NCI-H510A (cell line): ENCODE data around the gene GUCY1A1.
"Not testable (repeated sequence)": the region's sequence is repeated elsewhere in the genome, so short reads cannot be mapped to it uniquely, and the experiment has no call there.

Source experiments
- DNase-seq: peaks from one replicate; lab custom pipeline; 2025; lab: John Stamatoyannopoulos, UW

Gene GUCY1A1, protein sequence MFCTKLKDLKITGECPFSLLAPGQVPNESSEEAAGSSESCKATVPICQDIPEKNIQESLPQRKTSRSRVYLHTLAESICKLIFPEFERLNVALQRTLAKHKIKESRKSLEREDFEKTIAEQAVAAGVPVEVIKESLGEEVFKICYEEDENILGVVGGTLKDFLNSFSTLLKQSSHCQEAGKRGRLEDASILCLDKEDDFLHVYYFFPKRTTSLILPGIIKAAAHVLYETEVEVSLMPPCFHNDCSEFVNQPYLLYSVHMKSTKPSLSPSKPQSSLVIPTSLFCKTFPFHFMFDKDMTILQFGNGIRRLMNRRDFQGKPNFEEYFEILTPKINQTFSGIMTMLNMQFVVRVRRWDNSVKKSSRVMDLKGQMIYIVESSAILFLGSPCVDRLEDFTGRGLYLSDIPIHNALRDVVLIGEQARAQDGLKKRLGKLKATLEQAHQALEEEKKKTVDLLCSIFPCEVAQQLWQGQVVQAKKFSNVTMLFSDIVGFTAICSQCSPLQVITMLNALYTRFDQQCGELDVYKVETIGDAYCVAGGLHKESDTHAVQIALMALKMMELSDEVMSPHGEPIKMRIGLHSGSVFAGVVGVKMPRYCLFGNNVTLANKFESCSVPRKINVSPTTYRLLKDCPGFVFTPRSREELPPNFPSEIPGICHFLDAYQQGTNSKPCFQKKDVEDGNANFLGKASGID

DNA sequence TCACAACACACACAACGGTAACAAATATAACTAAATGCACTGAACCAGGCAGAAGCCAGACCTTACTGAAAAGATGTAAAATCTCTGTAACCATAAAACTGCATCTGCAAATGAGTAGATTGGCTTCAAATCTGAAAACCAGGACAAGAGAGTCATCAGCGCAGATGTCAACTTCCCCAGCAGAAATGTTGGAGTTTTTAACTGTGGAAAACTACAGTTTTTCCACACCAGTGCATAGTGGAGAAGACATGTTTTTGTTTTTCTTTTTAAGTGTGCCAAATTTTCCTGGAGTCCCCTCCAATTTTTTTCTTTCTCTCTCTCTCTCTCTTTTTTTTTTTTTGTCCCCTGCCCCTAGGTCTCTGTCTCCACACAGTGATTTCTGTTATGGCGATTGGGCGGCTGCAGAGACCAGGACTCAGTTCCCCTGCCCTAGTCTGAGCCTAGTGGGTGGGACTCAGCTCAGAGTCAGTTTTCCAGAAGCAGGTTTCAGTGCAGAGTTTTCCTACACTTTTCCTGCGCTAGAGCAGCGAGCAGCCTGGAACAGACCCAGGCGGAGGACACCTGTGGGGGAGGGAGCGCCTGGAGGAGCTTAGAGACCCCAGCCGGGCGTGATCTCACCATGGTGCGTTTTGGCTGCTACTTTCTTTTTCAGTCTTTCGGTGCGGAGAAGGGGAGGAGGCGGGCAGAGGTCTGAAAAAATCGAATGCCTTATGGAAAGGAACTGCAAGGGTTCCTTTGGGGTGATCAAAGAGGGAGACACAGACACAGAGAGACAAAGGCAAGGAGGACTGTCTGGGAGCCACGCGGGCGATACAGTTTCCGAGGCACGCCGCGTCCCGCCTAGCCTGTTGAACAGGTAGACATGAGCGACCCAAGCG lies at the start of gene GUCY1A1:
Gene GUCY1A1, plus strand, starts transcription at position 505 of the 878 bp plus-strand sequence. CDS start 30,020 bp downstream, outside the sequence.
- DNase-seq, result no peak

DNA sequence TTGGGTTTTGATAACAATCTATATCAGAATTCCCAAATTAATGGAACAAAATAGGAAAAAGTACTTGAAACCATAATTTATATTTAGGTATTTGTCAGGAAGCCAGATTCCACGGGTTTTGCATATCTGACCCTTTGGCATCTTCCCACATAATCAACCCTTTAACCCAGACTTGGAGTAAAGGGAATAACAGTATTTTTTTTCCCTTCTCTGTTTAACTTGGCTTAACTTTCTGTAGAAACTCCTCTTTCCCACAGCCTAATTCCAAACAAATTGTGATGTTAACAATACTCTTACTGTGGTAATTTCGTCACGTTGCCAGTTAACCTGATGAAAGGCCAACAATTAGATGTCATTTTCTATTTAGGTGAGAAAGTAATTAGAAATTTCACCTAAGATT lies 49.4 kb upstream of the GUCY1A1 start:
- DNase-seq, result no peak

DNA sequence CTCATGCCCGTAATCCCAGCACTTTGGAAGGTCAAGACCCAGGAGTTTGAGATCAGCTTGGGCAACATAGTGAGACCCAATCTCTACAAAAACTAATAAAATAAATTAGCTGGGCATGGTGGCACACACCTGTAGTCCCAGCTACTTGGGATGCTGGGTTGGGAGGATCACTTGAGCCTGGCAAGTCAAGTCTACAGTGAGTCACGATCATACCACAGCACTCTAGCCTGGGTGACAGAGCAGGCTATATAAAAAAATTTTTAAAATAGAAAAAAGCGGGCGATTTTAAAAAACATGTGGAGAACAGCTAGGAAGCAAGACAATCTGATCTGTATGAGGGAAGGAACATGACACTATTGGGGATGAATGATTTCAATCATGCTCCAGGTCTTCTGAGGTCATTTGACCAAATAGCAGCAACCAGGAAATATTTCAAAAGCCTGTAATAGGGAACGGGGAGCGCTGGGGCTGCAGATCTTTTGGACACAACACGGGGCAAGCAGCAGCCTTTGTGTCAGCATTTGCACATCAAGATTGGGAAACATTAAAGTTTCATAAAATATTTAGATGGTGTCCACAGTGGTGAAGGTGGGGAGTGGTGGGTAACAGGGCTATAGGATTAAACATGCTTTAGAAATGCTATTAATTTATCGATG lies 48.3 kb upstream of the GUCY1A1 start:
- no peak for DNase-seq

DNA sequence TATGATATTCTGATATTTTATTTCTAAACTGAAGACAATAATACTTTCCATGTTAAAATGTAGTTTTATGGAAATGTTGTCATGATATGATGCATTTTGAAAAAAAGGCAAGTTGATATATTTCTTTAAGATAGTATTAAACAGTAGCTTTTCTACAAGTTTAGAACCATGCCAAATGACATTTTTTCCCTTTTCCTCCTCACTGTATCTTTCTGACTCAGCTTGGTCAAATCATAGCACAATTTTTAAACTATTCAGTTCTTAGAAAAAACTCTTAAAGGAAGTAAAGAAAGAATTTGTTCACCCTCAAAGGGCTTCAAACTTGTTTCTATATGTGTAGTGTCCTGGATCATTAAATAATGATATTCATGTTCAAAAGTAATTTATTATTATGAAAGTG lies 46.0 kb upstream of the GUCY1A1 start:
- DNase-seq, result no peak

DNA sequence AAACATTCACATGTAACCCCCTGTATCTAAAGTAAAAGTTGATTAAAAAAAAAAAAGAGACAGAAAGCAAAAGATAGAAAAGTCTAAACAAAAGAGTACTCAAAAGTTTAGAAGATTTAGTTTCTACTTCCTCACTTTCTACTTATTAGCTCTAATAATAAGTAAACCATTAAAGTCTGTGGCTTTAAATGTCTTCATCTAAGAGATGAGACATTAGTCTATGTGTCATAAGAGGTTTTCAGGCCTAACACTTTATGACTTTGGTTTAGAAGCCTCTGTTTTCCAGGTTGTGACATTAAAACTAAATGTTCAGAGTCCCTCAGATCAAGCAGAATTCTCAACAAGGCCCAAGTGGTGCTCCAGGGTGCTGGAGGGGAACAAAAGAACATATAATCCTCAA lies 42.2 kb upstream of the GUCY1A1 start:
- no peak for DNase-seq

DNA sequence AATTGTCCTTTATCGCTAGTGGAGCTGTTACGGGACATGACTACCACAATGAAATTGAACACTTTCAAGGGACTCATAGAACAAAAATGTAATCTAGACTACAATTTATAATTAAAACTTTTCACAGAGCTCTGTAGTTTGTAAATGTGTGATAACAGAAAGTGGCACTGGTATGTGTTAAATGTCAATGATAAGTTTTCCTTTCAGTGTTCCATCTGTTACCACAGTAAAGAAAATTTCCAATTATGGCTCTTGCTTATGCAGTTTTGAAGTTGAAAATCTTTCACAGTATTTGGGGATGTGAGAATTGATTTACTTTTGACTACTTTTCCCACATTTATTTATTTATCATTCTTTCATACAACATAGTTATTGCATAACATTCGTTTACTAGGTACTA lies 40.1 kb upstream of the GUCY1A1 start:
- no peak for DNase-seq

DNA sequence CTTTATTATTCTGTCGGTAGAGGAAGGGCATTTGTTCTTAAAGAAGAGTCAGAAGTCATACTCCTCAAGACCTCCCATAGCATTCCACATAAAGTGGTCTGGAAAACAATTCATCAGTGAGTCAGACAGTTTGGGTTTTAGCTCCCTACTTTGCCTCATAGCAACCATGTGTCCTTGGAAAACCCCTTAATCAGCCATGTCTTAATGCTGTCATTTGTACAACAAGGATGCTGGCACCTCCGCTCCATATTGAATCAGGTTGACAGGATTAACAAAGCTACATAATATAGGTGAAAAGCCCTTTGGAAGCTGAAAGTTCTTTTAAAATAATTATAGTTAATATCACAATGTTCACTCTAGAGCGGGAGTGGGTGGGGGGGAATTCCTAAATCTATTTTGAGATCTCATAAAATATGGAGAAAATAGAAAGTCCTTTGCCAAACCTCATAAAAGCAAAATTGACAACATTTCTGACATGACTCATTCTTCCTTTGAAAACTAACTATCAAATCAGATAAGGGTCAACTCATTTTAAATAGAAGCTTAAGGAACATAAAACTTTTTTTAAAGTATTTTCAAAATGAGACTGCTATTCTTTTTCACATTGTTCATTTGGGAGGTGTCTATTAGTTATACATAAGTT lies 37.3 kb upstream of the GUCY1A1 start:
- DNase-seq, result no peak

DNA sequence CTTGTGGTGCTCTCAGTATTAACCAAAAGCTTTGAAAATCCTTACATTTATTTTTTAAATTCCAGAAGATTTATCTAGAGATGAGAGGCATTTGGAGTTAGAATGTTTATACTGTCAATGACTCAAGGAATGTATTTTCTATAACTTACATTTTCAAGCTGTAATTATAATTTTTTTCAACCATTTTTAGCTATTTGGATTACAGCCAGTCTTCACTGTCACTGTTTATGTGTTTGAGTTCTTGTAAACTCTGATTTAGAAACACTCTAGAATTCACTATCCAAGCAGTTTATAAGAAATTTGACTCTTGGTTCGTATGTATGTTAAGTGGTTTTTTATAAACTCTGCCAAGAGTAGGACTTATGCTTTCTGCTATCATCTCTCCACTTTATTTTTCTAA lies 36.7 kb upstream of the GUCY1A1 start:
- DNase-seq, result no peak

DNA sequence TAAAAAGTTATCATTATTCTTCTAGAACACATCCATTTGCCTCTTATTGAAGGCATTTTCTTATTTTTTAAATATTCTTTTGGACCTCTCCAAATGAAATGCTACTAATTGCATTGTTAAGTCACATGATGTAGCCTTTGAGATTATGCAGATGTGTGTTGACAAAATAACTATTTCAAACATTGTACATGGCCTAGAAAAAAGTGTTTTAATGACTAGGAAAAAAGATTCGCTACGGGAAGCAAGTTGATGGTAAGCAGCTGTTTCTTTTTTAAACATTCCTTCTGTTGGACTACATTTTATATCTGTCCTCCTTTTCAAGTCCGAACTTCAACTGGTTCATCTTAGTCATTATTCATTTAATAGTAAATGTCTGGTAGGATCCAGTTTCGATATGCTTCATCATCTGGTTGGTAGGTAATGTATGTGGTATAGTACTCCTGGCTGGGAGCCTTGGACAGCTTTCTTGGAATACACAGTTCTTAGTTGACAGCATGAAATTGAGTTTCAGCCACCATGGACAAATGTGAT lies 34.3 kb upstream of the GUCY1A1 start:
- no peak for DNase-seq

DNA sequence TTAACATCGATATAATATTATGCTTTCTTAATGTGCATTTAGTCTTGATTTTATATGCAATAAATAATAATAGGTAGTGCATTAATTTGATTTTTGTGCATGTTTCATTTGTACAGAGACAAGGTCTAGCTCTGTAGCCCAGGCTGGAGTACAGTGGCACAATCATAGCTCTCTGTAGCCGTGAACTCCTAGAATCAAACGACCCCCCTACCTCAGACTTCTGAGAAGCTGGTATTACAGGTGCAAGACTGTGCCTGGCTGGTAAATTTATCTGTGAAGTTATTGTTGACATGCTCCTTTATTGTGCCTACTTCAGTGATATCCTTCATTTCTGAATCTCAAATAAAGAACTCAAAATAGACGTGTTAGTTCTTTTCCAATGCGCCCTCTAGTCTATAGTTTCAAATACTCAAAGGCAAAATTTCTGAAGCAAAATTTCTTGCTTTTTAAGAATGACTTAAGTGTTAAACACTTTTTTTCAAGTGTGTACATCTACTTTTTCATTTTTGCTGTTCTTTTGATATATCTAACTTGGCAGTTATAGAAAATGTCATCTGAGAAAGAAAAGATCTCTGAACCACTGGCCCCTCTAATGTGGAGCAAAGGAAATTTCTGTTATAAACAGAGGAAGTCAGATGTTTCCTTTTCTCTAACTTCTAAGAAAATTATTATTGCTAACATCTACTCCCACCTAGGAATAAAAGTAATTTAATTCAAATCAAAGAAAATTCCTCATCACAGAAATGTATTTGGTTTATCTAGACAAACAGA lies 28.3 kb upstream of the GUCY1A1 start:
- no peak for DNase-seq

DNA sequence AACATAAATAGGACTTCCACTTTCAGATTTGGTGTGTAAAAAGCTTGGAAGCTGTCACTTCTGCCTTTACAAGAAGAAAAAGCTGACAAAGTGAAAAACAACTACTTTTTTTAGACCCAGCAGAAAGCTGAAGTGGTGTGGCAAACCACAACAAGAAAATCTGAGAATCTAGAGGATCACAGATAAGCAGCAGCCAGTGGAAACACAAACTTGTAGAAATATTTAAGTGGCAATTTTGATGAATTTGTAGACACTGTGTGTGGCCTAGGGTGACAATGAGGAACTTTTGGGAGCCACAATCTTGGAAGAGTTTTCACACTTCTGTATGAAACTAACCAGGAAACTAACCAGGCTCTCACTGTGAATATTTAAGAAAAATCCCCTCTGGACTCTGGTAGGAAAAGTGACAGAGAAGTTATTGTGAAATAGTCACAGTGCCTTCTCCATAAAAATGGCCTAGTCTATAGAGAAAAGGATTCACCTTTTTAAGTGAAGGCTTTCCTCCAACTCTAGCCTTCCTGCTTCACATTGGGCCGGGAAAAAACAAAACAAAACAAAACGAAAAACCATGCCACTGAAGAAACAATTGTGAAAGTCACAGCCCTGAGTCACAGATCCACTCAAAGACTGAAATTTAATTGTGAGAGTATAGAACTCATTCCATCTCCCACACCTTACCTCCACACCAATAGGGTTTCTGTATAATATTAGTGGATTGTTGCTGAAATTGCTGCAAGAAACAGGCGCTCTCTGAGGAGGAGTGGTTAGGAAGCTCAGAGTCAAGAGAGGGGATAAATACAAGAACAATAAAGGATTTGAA lies 26.7 kb upstream of the GUCY1A1 start:
- no peak for DNase-seq

DNA sequence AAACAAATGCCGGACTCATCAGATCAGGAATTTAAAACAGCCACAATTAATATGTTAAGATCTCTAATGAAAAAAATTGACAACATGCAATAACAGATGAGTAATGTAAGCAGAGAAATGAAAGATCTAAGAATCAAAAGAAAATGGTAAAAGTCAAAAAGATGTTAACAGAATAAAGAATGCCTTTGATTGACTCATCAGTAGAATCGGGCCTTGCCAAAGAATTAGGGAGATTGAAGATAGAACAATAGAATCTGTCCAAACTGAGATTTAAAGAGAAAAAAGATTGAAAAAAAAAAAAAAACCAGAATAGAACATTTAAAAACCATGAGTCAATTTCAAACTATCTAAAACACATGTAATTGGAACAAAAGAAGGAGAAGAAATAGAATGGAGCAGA lies 25.9 kb upstream of the GUCY1A1 start:
- no peak for DNase-seq

DNA sequence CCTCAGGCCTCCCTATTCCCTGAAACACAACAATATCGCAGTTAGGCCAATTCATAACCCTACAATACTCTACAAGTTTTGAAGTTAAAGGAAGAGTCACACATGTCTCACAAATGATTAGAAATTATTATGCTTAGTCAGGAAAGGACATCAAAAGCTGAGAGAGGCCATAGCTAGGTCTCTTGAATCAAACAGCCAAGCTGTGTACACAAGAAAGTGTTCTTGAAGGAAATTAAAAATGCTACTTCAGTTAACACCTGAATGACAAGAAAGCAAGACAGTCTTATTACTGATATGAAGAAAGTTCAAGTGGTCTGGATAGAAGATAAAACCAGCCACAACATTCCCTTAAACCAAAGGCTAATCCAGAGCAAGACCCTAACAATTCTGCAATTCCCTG lies 23.6 kb upstream of the GUCY1A1 start:
- DNase-seq, result no peak

DNA sequence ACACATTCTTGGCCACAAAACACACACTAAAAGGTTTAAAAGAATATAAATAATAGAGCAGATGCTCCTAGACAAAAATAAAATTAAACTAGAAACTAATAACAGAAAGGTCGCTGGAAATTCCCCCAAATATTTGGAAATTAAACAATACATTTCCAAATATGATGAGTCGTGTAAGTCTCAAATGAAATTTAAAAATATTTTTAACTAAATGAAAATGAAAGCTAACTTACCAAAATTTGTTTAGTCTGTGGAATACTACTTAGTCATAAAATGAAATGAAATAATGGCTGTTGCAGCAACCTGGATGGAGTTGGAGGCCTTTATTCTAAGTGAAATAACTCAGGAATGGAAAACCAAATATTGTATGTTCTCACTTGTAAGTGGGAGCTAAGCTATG lies 20.6 kb upstream of the GUCY1A1 start:
- DNase-seq, result no peak

DNA sequence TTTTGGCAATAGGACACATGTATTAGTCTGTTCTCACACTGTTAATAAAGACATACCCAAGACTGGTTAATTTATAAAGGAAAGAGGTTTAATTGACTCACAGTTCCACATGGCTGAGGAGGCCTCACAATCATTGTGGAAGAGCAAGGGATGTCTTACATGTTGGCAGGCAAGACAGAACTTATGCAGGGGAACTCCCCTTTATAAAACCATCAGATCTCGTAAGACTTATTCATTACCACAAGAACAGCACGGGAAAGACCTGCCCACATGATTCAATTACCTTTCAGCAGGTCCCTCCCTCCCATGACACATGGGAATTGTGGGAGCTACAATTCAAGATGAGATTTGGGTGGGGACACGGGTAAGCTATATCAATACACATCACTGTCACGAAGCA lies 15.9 kb upstream of the GUCY1A1 start:
- not testable (repeated sequence) for DNase-seq

DNA sequence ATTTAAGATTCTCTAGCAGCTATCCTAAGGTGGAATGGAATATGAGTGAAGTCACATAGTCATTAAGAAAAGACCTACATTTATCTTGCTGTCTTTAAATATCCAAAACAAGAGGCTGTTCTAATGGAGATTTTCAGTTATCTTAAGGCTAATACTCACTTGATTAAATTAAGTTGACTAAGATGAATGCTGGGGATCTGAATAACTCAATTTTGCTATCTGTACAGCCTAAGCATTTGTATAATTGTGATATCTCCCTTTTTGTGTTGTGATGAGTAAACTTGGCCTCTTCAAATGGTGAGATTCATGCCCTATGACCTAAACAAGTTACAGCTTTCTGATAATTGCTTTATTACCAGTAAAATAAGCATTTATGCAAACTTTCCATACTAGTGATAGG lies 13.6 kb upstream of the GUCY1A1 start:
- no peak for DNase-seq

DNA sequence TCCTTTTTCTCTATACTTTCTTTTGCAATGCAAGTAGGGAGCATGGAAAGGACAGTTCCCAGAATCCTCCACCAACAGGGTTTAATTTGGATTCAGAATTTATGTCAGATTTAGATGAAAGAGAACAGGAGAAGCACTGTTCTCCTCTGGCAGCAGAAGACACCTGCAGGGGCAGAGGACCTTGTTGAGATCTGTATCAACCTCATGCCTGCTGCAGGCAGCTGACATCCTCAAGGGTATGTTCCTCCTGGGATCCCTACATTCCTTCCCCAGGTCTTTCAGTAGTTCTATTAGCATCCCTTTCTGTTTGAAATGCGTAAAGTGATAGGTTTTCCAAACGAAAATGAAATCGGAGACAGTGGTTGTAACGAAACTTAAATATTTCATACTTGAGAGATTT lies 10.6 kb upstream of the GUCY1A1 start:
- no peak for DNase-seq

DNA sequence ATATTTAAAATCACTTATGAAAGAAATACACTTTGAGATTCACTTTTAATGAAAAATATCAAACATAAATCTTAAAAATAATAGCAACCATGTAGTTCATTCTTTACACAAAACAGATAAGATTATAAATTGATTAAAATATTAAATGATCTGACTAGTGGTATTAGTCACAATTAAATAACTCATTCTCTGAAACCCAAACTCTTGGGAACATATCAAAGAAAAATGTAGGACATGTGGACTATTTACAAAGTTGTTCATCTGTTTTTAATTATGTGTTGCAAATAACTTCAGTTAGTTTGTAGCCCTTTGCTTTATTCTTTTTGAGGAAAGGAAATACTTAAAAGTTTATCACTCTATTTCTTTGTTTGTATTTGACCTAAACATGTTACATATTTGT lies 9.5 kb upstream of the GUCY1A1 start:
- DNase-seq, result no peak

DNA sequence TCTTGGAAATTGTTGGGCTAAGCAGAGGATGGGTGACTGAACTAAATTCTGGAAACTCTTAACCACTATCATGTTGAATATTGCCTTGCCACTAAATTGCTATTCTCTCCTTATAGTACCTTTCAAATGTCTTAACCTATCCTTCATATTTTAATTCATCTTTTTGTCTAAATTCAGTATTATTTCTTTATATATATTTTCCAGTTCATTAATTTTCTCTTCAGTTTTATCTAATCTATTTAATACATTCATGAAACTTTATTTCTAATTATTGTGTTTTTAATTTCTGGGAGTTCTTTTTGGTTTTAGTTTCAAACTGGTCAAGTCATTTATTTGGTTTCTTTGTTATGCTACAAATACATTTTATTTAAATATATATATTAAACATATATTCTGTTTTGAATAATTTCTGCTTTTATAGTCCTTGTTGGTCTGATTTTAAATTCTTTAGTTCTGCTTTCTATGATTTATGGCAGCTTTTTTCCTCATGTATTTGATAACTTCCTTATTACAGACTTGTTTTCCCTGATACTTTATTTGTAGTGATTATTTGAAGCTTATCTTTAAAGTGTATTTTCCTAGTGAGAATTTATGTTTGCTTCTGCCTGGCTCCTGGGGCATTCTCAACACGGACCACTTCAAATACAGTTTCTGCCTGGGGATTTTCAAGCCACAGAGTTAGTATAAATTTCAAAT lies 8.5 kb upstream of the GUCY1A1 start:
- DNase-seq, result no peak
